Transverse colon (tissue), 4 donors: ENCODE results near the gene NAALADL2. TPM values are rescaled to one million over a fixed set of nuclear protein-coding genes. Genes with fewer than 3 reads are reported as not detected.

Experiments
- DNase-seq: peaks from one replicate; pipeline ENCODE4 v3.0.0-alpha.2; 2019
- H3K27ac ChIP-seq, 4 donors: fragments of 200-600 bp; sonication (generic); 2 replicates each; pipeline ENCODE4 v1.5.1; 2016 to 2018; ENCODE audit warnings: inconsistent platforms in 4 of 4
- H3K27me3 ChIP-seq: fragments of 200-600 bp; sonication (generic); 2 replicates; pipeline ENCODE4 v1.5.1; 2017; ENCODE audit warnings: inconsistent platforms
- H3K36me3 ChIP-seq, 4 donors: fragments of 200-600 bp; sonication (generic); 2 replicates each; pipeline ENCODE4 v1.5.1; 2017 to 2019; ENCODE audit warnings: inconsistent platforms in 4 of 4
- H3K4me1 ChIP-seq, 4 donors: fragments of 200-600 bp; sonication (generic); 2 replicates each; pipeline ENCODE4 v1.5.1; 2017 to 2020; ENCODE audit warnings: inconsistent platforms in 4 of 4
- H3K4me3 ChIP-seq, 4 donors: fragments of 200-600 bp; sonication (generic); 1 replicate in 1 of 4; 2 replicates in 3 of 4; pipeline versions ENCODE4 v1.5.1 to v1.6.1; 2017 to 2019; ENCODE audit warnings: inconsistent platforms in 4 of 4
- H3K9me3 ChIP-seq, 2 donors: fragments of 200-600 bp; sonication (generic); 2 replicates each; pipeline ENCODE4 v1.5.1; 2017 to 2019; ENCODE audit warnings: inconsistent platforms in 2 of 2
- CTCF ChIP-seq, 5 experiments: fragments of 200-600 bp in 3 of 5; fragments of 450-650 bp in 2 of 5; sonication (generic) in 3 of 5; IDR thresholded peaks; 1 replicate in 2 of 5; 2 replicates in 3 of 5; pipeline ENCODE4 v1.5.1; 2016 to 2017; ENCODE audit warnings: antibody characterized with exemption in 5 of 5, inconsistent platforms in 3 of 5, mild to moderate bottlenecking in 2 of 5, moderate library complexity in 1 of 5
- EP300 ChIP-seq: sonication (generic); formaldehyde crosslinking; IDR thresholded peaks from one replicate; pipeline ENCODE4 v1.6.1; 2017; ENCODE audit warnings: antibody characterized with exemption, low read depth
- POLR2A ChIP-seq: fragments of 450-650 bp; IDR thresholded peaks from one replicate; pipeline ENCODE4 v1.6.1; 2016; ENCODE audit warnings: antibody characterized with exemption, mild to moderate bottlenecking, moderate library complexity
- POLR2AphosphoS5 ChIP-seq, 3 donors: sonication (generic); formaldehyde crosslinking; IDR thresholded peaks; one replicate each; pipeline ENCODE4 v1.6.1; 2016; ENCODE audit warnings: antibody characterized with exemption in 3 of 3
- WGBS, 2 donors: methylation state at CpG; one replicate each; pipeline ENCODE4 v1.1.5; 2018; ENCODE audit warnings: low coverage in 1 of 2; 5-methylcytosine and 5-hydroxymethylcytosine counted together
- in situ Hi-C, 4 donors: fragments of 200-750 bp; cut with MboI; loops; one replicate each; pipeline versions ENCODE4 v1.15.0 to v1.15.1; 2017; ENCODE audit warnings: low sequenced_read_pairs in 3 of 4, low pct_ligation_motif_present in 1 of 4, low pct_unique_long_range_greater_than_20kb in 1 of 4
- intact Hi-C: fragments of 100-400 bp; cut with DNase I; formaldehyde crosslinking; loops from one replicate; pipeline ENCODE4 v1.15.1; 2023; ENCODE audit warnings: low total_unique reads
- small RNA-seq, 4 donors: library from RNA; depleted of rRNA; stranded (forward); fragments of <200 nt; gene quantifications; one replicate each; pipeline ENCODE3, GENCODE V24; 2016
- total RNA-seq, 4 donors: library from RNA; depleted of rRNA; stranded (reverse); fragments of >200 nt; gene quantifications; one replicate each; pipeline ENCODE4 v1.1.0, GENCODE V29; 2016

Gene NAALADL2
- total RNA-seq, 4 donors from 2014 or later: 10.1 to 22.7 (median 15.1) TPM

GRCh38 chr3:175852560-175852959 is 993.4 kb downstream of the NAALADL2 start:
- WGBS, 2 donors: 85 to 86% methylated on average over 1 of the region's 1 CpG
- TF ChIP-seq POLR2AphosphoS5 (IDR thresholded peaks at IDR 0.05): no peak
- no peak for TF ChIP-seq CTCF (IDR thresholded peaks at IDR 0.05)
- no peak for TF ChIP-seq POLR2A
- TF ChIP-seq EP300: no peak
- intact Hi-C loops (no loop called here), in situ Hi-C loops (no loop called here)
- H3K36me3 ChIP-seq: no peaks in the 10 kb centered on the region
- H3K27me3 ChIP-seq: no peaks in the 10 kb centered on the region
- H3K4me1 ChIP-seq: no peaks in the 10 kb centered on the region
- H3K9me3 ChIP-seq: no peaks in the 10 kb centered on the region
- H3K4me3 ChIP-seq: no peak overlapping the region
- DNase-seq: no peak
- H3K27ac ChIP-seq: no peak overlapping the region

- no peak for TF ChIP-seq POLR2A
- TF ChIP-seq POLR2AphosphoS5 (IDR thresholded peaks at IDR 0.05): no peak
- TF ChIP-seq EP300: no peak
- TF ChIP-seq CTCF (IDR thresholded peaks at IDR 0.05): no peak
- no peak overlapping the region for H3K27ac ChIP-seq
- intact Hi-C loops (no loop called here), in situ Hi-C loops (no loop called here)
- no peaks in the 10 kb centered on the region for H3K27me3 ChIP-seq
- H3K4me3 ChIP-seq: no peak overlapping the region
- H3K4me1 ChIP-seq: no peaks in the 10 kb centered on the region
- no peak for DNase-seq
- no peaks in the 10 kb centered on the region for H3K9me3 ChIP-seq
- WGBS, 2 donors: 71 to 100% methylated on average over 1 to 2 of the region's 2 CpGs
- H3K36me3 ChIP-seq: no peaks in the 10 kb centered on the region
These were observed 998.6 kb downstream of the NAALADL2 start for GRCh38 chr3:175857666-175858270.

Small RNA genes lying within 50 kb of the gene (small RNA-seq; reads per million reads assigned to genes)
- gene MIR4789 (0 reads per million in 4 donors), gene RNU4-91P (0 reads per million in 4 donors), gene RNU6-1233P (0 reads per million in 4 donors), gene RNU6-1317P (0 reads per million in 4 donors)
